Uterus (tissue), 4 donors: ENCODE results near the gene CTNND2. TPM values are rescaled to one million over a fixed set of nuclear protein-coding genes. Genes with fewer than 3 reads are reported as not detected.

Experiments
- DNase-seq, 2 donors: peaks; one replicate each; pipeline ENCODE4 v3.0.0-alpha.2; 2019 to 2020
- H3K27ac ChIP-seq, 2 donors: fragments of 200-600 bp; sonication (generic); 1 replicate in 1 of 2; 2 replicates in 1 of 2; pipeline ENCODE4 v1.5.1; 2016 to 2018
- H3K27me3 ChIP-seq, 2 donors: fragments of 200-600 bp; sonication (generic); one replicate each; pipeline ENCODE4 v1.5.1; 2018 to 2019; ENCODE audit warnings: control low read depth in 1 of 2
- H3K36me3 ChIP-seq, 2 donors: fragments of 200-600 bp; sonication (generic); one replicate each; pipeline ENCODE4 v1.5.1; 2019; ENCODE audit warnings: control low read depth in 1 of 2
- H3K4me1 ChIP-seq, 2 donors: fragments of 200-600 bp; sonication (generic); one replicate each; pipeline ENCODE4 v1.5.1; 2018 to 2019; ENCODE audit warnings: control low read depth in 1 of 2
- H3K4me3 ChIP-seq, 2 donors: fragments of 200-600 bp; sonication (generic); 1 replicate in 1 of 2; 2 replicates in 1 of 2; pipeline ENCODE4 v1.5.1; 2018 to 2019; ENCODE audit warnings: mild to moderate bottlenecking in 1 of 2
- H3K9me3 ChIP-seq, 2 donors: fragments of 200-600 bp; sonication (generic); one replicate each; pipeline ENCODE4 v1.5.1; 2019; ENCODE audit warnings: control low read depth in 1 of 2
- CTCF ChIP-seq, 4 experiments: fragments of 200-600 bp in 2 of 4; fragments of 450-650 bp in 2 of 4; sonication (generic) in 2 of 4; IDR thresholded peaks; one replicate each; pipeline ENCODE4 v1.5.1; 2016 to 2019; ENCODE audit warnings: antibody characterized with exemption in 4 of 4, mild to moderate bottlenecking in 2 of 4, moderate library complexity in 1 of 4
- POLR2A ChIP-seq, 2 donors: fragments of 450-650 bp; IDR thresholded peaks; one replicate each; pipeline ENCODE4 v1.6.1; 2016; ENCODE audit warnings: antibody characterized with exemption in 2 of 2, mild to moderate bottlenecking in 1 of 2, moderate library complexity in 1 of 2
- intact Hi-C: fragments of 100-400 bp; cut with DNase I; formaldehyde crosslinking; loops from one replicate; pipeline ENCODE4 v1.15.1; 2023; ENCODE audit warnings: low total_unique reads
- total RNA-seq, 4 donors: library from RNA; depleted of rRNA in 3 of 4; stranded (reverse); fragments of >200 nt in 3 of 4; gene quantifications; one replicate each; pipeline versions ENCODE4 v1.1.0 to v1.2.4, GENCODE V29; 2014 to 2023
- donor health status: DM: yes; HTN: yes; CAD: no.

The CTNND2 gene
- total RNA-seq, 4 donors from 2014 or later: 0.49 to 1.2 TPM; not detected in 2

- Histone ChIP-seq H3K27me3 (no peaks in the 10 kb centered on the region), H3K27ac (no peak overlapping the region), H3K9me3 (no peaks in the 10 kb centered on the region), H3K36me3 (no peaks in the 10 kb centered on the region), H3K4me1 (no peaks in the 10 kb centered on the region), H3K4me3 (no peak overlapping the region)
- intact Hi-C loops: no loop called here
- DNase-seq: no peak
- TF ChIP-seq POLR2A (IDR thresholded peaks at IDR 0.05) (no peak), CTCF (IDR thresholded peaks at IDR 0.05) (no peak)
Measured at GRCh38 chr5:11377896-11378295, 526.4 kb downstream of the CTNND2 start.

GRCh38 chr5:11372191-11372590, 532.1 kb downstream of the CTNND2 start:
- TF ChIP-seq CTCF (IDR thresholded peaks at IDR 0.05) (no peak), POLR2A (IDR thresholded peaks at IDR 0.05) (no peak)
- Histone ChIP-seq H3K4me3 (no peak overlapping the region), H3K36me3 (no peaks in the 10 kb centered on the region), H3K4me1 (no peaks in the 10 kb centered on the region), H3K27me3 (no peaks in the 10 kb centered on the region), H3K9me3 (no peaks in the 10 kb centered on the region), H3K27ac (no peak overlapping the region)
- no peak for DNase-seq
- intact Hi-C loops: no loop called here

GRCh38 chr5:11371021-11371420, 533.2 kb downstream of the CTNND2 start:
- Histone ChIP-seq H3K9me3 (no peaks in the 10 kb centered on the region), H3K36me3 (no peaks in the 10 kb centered on the region), H3K27ac (no peak overlapping the region), H3K4me3 (no peak overlapping the region), H3K4me1 (no peaks in the 10 kb centered on the region), H3K27me3 (no peaks in the 10 kb centered on the region)
- TF ChIP-seq CTCF (IDR thresholded peaks at IDR 0.05) (no peak), POLR2A (IDR thresholded peaks at IDR 0.05) (no peak)
- no peak for DNase-seq
- intact Hi-C loops: no loop called here

GRCh38 chr5:11364531-11364930, 539.7 kb downstream of the CTNND2 start:
- H3K4me3 ChIP-seq: no peak overlapping the region
- DNase-seq: no peak
- TF ChIP-seq POLR2A (IDR thresholded peaks at IDR 0.05): no peak
- no peak for TF ChIP-seq CTCF (IDR thresholded peaks at IDR 0.05)
- no peak overlapping the region for H3K27ac ChIP-seq
- no peaks in the 10 kb centered on the region for H3K36me3 ChIP-seq
- H3K27me3 ChIP-seq: no peaks in the 10 kb centered on the region
- no peaks in the 10 kb centered on the region for H3K9me3 ChIP-seq
- intact Hi-C loops: no loop called here
- H3K4me1 ChIP-seq: no peaks in the 10 kb centered on the region

- Histone ChIP-seq H3K27me3 (no peaks in the 10 kb centered on the region), H3K27ac (no peak overlapping the region), H3K36me3 (no peaks in the 10 kb centered on the region), H3K4me3 (no peak overlapping the region), H3K9me3 (no peaks in the 10 kb centered on the region), H3K4me1 (no peaks in the 10 kb centered on the region)
- intact Hi-C loops: no loop called here
- DNase-seq: no peak
- TF ChIP-seq POLR2A (IDR thresholded peaks at IDR 0.05) (no peak), CTCF (IDR thresholded peaks at IDR 0.05) (no peak)
Measured at GRCh38 chr5:11363631-11364178, 540.5 kb downstream of the CTNND2 start.
